Calu3 (cell line): ENCODE results near the gene ARHGEF12. TPM values are rescaled to one million over a fixed set of nuclear protein-coding genes. Genes with fewer than 3 reads are reported as not detected.

Experiments
- BruUV-seq: library from RNA; stranded (reverse); fragments of 400-500 nt; replicated peaks from 2 replicates; lab custom pipeline; 2021; lab: Mats Ljungman, UMichigan
- CTCF ChIA-PET: fragments of 300-600 bp; sonication (Branson Sonifier 250); formaldehyde crosslinking; loops from one replicate; lab custom pipeline; 2022; ENCODE audit warnings: antibody characterized with exemption; lab: Charles Lee
- DNase-seq: peaks from one replicate; pipeline ENCODE4 v3.0.0; 2022
- H3K27ac Mint-ChIP-seq: one replicate; pipeline ENCODE4 v1.8.0; 2022; ENCODE audit warnings: mixed read lengths; ENCODE audit not compliant: unreplicated experiment
- H3K27me3 Mint-ChIP-seq: one replicate; pipeline ENCODE4 v1.8.0; 2022; ENCODE audit warnings: mixed read lengths; ENCODE audit not compliant: unreplicated experiment
- H3K36me3 Mint-ChIP-seq: one replicate; pipeline ENCODE4 v1.8.0; 2022; ENCODE audit warnings: mild to moderate bottlenecking, moderate library complexity, mixed read lengths; ENCODE audit not compliant: insufficient read depth, unreplicated experiment
- H3K4me1 Mint-ChIP-seq: one replicate; pipeline ENCODE4 v1.8.0; 2022; ENCODE audit warnings: mild to moderate bottlenecking, low read depth, mixed read lengths; ENCODE audit not compliant: unreplicated experiment
- H3K4me3 Mint-ChIP-seq: one replicate; pipeline ENCODE4 v1.8.0; 2022; ENCODE audit warnings: mild to moderate bottlenecking, low read depth, moderate library complexity, mixed read lengths; ENCODE audit not compliant: unreplicated experiment
- H3K9me3 Mint-ChIP-seq: one replicate; pipeline ENCODE4 v1.8.0; 2022; ENCODE audit warnings: low read depth, mixed read lengths; ENCODE audit not compliant: unreplicated experiment
- CTCF ChIP-seq: fragments of 200-600 bp; IDR thresholded peaks from one replicate; pipeline ENCODE4 v1.8.0; 2022; ENCODE audit warnings: antibody characterized with exemption; ENCODE audit not compliant: unreplicated experiment
- intact Hi-C: fragments of 100-400 bp; cut with micrococcal nuclease; formaldehyde crosslinking; loops from one replicate; pipeline ENCODE4 v1.10.0; 2022; ENCODE audit not compliant: unreplicated experiment
- total RNA-seq: library from RNA; stranded (reverse); gene quantifications from 2 replicates; pipeline ENCODE4 v1.2.3, GENCODE V29; 2022

ARHGEF12 gene
- total RNA-seq, 1 experiment from 2014 or later, result 50.0 TPM

DNA sequence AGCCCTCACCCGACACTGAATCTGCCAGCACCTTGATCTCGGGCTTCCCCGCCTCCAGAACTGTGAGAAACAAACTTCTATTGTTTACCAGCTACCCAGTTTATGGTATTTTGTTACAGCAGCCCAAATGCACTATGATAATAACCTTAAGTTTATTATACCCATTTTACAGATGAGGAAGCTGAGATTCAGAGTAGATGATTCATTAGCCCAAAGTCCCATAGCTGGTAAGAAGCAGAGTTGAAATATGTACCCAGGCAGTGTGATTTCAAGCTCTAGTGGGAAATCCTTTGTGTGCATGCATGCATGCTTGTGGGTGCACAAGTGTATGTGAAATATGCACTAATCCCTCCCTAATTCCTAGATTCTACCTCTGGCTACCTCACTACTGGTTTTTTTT is 183.3 kb downstream of the ARHGEF12 start:
- no peak for DNase-seq
- no TSS peak for BruUV-seq
- no peaks in the 10 kb centered on the region for H3K9me3 Mint-ChIP-seq
- CTCF ChIA-PET, result no interaction called here
- peaks cover 10% of the 10 kb centered on the region for H3K4me1 Mint-ChIP-seq
- no peak for TF ChIP-seq CTCF
- peaks cover 81% of the 10 kb centered on the region for H3K27me3 Mint-ChIP-seq
- no peak overlapping the region for H3K4me3 Mint-ChIP-seq
- H3K27ac Mint-ChIP-seq, result no peak overlapping the region
- H3K36me3 Mint-ChIP-seq, result no peaks in the 10 kb centered on the region
- intact Hi-C loops, result no loop called here

DNA sequence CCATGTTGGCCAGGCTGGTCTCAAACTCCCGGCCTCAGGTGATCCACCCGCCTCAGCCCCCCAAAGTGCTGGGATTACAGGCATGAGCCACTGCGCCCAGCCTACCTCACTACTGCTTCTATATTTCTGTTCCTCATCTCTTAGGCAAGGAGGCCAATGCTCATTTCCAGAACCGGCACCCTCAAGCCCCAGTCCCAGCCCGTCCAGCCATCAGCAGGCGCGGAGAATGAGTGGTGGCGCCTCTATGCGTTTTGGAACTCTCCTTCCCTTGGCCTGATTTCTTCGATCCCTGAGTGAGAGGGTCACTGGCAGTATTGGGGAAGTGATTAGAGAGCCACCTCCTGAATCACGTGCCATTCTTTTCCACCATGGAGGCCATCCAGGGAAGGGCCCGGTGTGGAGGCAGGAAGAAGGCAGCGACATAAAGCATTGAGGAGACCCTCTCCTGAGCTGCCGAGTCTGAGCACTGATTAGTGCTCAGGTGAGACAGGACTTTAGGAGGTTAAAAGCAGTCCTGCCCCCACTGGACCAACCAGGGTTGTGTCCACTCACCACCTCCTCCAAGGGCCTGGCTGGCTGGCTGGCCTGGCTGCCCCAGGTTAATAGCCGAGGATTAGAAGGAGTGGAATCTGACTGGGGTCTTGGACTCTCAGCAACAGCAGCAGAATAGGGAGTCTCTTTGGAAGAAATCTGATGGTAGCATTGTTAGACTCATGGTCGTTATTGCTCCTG is 184.0 kb downstream of the ARHGEF12 start:
- intact Hi-C loops, result no loop called here
- Mint-ChIP-seq H3K27ac (no peak overlapping the region), H3K4me1 (peaks cover 10% of the 10 kb centered on the region), H3K9me3 (no peaks in the 10 kb centered on the region), H3K27me3 (peaks cover 81% of the 10 kb centered on the region), H3K36me3 (no peaks in the 10 kb centered on the region), H3K4me3 (no peak overlapping the region)
- CTCF ChIA-PET, result no interaction called here
- TF ChIP-seq CTCF, result no peak
- no peak for DNase-seq
- BruUV-seq, result no TSS peak

- no peak overlapping the region for H3K27ac Mint-ChIP-seq
- intact Hi-C loops, result no loop called here
- H3K4me3 Mint-ChIP-seq, result no peak overlapping the region
- H3K36me3 Mint-ChIP-seq, result no peaks in the 10 kb centered on the region
- CTCF ChIA-PET, result no interaction called here
- DNase-seq, result no peak
- no TSS peak for BruUV-seq
- TF ChIP-seq CTCF, result no peak
- peaks cover 10% of the 10 kb centered on the region for H3K4me1 Mint-ChIP-seq
- no peaks in the 10 kb centered on the region for H3K9me3 Mint-ChIP-seq
- peaks cover 76% of the 10 kb centered on the region for H3K27me3 Mint-ChIP-seq
These were observed 185.0 kb downstream of the ARHGEF12 start for GRCh38 chr11:120521176-120521575.

DNA sequence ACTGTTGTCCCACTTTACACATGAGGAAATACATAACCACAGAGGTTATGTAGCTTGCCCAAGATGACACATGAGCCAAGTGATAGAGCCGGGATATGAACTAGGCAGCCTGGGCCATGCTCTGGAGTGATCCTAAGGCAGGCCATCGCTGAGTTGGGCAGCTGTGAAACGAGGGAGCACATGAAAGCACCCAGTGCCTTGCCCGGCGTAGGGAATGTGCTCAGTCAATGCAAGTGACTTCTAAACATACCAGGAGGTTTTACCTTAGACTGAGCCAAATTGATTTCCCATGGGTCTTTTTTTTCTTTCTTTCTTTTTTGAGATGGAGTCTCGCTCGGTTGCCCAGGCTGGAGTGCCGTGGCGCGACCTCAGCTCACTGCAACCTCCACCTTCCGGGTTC is 185.8 kb downstream of the ARHGEF12 start:
- DNase-seq, result no peak
- no TSS peak for BruUV-seq
- Mint-ChIP-seq H3K27ac (no peak overlapping the region), H3K36me3 (no peaks in the 10 kb centered on the region), H3K9me3 (no peaks in the 10 kb centered on the region), H3K4me1 (peaks cover 10% of the 10 kb centered on the region), H3K4me3 (no peak overlapping the region), H3K27me3 (peaks cover 68% of the 10 kb centered on the region)
- TF ChIP-seq CTCF, result no peak
- intact Hi-C loops, result no loop called here
- CTCF ChIA-PET, result no interaction called here
